ENCODE measurements around the gene WNT4.

The WNT4 gene

DNA sequence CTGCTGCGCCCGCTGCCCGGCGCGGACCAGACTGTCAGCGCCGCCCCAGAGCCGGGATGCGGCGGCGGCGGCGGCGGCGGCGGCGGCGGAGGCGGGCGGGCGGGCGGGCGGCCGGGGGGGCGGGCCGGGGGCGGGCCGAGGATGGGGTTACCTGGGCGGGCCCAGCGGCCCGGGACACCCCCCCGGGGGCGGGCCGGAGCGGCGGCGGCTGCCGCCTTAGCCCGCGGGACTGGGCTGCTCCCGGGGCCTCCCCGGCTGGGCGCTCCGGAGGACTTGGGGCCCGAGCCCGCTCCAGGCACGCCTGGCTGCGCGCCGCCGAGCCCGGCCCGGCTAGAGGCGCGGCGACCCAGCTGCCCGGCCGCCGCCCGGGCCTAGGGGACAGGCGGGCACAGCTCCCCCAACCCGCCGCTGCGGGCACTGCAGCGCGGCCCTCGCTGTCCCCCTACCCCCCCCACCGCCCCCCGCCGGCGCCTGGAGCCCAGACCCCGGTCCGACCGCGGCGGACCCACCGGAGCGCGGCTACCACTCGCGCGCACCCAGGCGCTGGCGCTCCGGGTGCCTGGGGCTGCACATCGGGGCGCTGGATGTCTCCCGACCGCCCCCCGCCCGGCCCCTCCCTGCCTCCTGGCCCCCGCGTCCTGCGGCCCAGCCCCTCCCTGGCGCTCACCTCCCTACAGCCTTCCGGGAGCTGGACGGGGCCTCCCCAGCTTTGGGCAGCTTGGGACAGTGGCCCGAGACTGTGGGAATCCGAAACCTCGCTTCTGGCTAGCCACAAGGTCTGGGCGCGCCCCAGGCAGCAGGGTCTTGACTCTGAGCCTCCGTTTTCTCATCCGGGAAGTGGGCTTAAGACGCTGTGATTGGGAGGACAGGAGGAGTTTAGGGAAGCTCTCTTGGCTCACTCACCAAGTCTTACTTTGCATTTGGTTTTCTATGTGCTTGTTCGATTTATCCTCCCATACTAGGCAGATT is at the start of gene WNT4:
Gene WNT4 (minus strand): TSS at position 33 of the 969 bp plus-strand sequence. CDS start 175 bp downstream, outside the sequence.
- no peak for DNase-seq (ENCODE audit: low read depth in 2 of 2)

DNA sequence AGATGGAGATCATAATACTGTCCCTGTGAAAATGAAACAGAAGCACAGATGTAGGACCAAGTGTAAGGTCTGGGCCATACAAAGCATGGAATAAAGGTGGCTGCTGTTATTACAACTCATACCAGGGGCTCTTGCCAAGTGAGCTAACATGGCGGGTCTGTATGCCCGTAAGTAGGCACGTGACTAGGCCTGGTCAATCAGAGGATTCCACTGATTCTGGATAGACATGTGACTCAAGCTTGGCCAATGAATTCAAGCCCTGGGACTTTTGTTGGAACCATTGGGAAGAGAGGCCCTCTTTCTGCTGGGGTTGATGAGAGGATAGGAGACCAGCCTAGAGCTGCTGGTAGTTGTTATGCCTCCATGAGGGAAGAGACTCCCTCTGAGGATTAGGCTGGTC is 47.8 kb upstream of the WNT4 start:
- no peak for DNase-seq (ENCODE audit: low read depth in 2 of 2)

DNA sequence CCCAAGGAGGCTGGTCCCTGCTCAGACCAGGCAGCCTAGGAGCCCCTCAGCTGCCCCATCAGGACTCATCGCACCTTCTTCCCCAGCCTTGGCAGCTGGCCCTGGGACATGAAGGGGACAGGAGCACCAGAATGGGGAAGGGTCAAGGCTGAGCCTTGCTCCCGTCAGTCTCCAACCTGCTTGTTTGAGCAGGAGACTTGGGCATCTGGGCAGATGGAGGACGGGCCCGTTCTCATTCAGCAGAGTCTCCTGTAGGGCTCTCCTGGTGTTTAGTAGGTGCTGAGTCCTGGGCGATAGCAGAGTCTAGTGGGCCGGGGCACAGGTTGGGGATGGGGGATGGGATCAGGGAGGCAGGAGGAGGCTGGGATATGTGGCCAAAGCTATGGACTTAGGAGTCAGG is 47.4 kb upstream of the WNT4 start:
- DNase-seq (ENCODE audit: low read depth in 2 of 2): no peak

DNA sequence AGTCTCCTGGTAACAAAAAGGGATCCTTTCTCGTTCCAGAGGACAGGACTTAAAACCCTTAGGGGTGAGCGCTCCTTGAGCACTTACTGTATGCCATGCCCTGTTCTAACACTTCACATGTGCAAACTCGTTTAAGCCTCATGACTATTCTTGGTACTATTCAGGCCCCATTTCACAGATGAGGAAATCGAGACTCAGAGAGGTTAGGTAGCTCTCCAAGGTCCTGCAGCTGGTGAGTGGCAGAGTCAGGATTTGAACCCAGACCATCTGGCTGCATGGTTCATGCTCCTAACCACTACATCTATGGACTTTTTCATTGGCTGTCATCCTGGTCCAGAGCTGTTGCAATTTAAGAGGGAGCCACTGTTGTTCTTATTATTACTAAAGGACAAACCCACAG is 46.7 kb upstream of the WNT4 start:
- DNase-seq (ENCODE audit: low read depth in 2 of 2): no peak

DNA sequence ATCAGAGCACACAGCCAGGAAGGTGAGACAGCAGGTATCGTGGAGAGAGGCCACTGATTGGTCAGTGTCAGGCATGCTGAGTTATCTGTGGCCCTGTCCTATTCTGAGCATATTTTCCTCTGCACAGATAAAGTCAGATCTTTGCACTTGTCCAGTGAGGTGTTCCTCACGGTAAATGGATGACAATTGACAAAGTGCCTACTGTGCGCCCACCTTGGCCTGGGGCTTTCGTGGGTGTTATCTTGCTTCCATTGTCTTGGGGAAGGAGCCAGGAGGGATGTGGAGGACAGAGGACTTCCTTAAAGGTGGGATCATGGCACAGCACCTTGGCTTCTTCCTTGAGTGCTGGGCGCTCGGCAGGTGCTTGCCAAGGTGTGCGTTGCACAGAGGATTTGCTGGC is 46.0 kb upstream of the WNT4 start:
- DNase-seq (ENCODE audit: low read depth in 2 of 2): no peak

DNA sequence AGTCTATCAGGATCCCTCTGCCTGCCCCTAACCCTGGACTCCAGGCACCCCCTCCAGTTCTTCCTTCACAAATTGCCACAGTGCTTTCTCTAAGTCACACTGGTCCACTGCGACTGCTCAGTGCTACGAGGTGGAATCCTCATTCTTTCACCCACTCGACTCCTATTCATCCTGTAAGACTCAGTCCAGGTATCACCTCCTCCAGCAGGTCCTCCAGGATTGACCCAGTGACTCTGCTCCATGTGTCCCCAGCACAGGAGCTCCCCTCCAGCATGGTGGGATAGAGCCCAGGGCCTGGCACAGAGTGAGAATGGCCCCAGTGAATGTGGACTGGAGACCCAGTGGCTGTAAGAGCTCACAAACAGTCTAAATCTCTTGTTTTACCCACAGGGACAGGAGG is 45.5 kb upstream of the WNT4 start:
- no peak for DNase-seq (ENCODE audit: low read depth in 2 of 2)

DNA sequence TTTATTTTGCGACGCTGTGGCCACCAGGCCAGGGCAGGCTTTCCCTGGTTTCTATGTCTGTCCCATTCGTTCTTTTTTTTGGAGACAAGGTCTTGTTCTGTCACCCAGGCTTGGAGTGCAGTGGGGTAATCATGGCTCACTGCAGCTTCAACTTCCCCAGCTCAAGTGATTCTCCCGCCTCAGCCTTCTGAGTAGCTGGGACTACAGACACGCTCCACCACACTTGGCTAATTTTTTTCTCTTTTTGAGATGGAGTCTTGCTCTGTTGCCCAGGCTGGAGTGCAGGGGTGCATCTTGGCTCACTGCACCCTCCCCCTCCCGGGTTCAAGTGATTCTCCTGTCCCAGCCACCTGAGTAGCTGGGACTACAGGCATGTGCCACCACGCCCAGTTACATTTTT is 43.4 kb upstream of the WNT4 start:
- DNase-seq (ENCODE audit: low read depth in 2 of 2): no peak

DNA sequence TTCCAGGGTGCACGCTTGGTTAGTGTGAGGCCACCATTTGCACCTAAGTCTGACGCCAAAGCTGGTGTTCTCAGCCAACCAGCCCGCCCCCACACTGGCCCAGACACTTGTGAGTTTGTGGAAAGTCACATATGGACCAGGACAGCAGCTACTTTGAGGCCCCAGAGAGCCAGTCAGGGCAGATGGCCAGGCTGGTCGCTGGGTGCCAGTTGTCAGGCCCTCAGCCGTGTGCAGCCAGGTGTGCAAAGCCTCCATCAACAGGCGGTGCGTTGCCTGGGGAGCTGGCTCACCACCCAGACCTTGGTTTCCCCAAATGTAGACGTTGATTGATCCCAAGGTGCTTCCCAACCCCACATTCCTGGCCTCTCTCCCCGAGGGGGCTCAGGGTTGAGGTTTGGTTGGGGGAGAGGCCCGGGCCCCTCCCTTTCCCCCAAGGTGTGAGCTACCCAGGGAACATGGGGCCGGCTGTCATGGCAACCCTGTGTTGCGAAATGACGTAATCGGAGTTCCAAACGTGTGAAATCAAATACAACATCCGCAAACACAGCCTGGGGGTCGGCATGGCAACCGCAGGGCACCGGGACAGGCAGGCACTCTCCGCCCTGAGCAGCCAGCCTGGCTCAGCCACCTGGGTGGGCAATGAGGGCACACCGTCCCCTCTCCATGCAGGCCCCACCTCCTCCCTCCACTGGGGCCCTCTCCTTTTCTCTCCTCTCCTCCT is 42.2 kb upstream of the WNT4 start:
- no peak for DNase-seq (ENCODE audit: low read depth in 2 of 2)

DNA sequence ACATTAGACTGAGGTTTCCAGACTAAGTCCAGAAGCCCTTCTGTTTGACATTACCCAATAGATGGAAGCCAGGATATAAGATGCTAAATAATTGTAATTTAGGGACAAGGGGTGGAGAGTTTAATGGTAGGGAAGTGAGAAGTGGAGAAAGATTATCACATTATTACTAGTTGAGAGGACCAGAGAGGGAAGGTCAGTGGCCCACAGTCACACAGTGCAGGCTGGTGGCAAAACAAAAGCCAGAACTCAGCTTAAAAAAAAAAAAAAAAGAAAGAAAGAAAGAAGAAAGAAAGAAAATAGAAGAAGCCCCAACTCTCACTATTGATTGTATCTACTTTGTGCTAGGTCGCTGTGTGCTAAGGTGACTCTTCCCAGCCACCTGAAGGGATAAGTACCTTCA is 41.6 kb upstream of the WNT4 start:
- DNase-seq (ENCODE audit: low read depth in 2 of 2): no peak

DNA sequence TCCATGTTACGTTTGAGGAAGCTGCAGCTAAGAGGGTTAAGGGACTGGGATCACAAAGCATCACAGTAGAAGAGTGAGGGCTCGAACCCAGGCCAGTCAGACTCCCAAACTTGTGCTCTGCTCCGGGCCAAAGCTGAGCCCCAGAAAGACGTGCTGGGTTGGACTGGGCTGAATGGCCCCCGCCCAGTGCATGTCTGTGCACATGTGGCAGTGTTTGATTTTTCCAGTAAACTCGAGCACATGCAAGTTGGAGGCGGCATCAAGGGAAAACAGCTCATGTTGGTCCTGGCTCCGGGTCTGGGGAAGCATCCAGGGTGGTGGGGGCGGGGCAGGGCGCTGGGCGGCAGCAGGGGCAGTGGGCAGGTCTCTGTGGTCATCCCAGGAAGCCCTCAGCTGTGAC is 39.8 kb upstream of the WNT4 start:
- DNase-seq (ENCODE audit: low read depth in 2 of 2): no peak

DNA sequence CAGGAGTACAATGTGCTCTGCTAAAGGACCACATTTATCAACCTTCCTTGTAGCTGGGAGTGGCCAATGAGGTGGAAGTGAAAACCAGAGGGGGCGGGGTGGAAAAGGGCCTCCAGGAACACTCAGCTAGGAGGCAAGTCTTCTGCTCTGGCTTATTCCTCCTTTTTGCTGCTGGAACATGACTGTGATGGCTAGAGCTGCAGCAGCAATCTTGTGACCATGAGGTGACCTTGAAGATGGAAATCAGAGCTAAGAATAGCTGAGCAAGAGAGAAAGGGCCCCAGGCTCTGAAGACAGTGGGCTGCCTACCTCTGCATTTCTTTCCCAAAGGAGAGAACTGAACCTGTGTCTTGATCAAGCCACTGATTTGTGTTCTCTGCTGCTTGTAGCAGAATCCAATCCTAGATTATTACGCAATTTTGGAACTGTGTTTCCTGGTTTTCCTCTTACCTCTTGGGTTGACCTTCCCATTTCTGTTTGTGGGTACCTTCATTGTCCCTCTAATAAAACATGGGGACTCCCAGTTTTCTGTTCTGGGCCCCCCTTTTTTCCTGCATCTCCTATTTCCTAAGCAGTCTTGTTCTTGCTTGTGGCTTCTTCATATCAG is 36.4 kb upstream of the WNT4 start:
- DNase-seq (ENCODE audit: low read depth in 2 of 2): no peak

DNA sequence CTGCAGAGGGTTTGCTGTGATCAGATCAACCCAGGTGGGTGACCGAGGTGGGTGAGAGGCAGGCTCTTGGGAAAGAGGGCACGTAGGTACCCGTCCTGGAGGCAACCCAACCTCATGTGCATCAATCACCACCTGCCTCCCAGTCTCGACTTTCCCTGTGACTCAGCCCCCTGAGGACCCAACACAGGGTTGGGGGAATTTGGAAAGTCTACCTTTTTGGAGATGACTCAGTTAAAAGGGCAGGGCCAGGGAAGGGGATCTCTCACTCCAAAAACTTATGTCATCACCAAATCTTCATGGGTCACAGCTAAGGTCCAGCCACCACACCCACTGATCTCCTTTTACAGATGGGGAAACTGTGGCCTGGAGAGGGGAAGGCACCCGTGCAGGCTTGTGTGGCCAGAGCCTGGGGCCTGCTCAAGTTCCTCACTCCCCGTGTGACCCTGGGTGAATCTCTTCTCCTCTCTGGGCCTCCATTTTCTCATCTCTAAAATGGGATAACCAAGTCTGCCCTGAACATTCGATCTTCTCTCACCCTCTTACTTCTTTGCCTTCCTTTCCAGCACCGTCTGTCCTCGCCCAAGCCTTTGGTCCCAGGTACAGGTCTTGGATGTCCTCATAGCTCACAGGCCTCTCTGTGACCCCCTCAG is 34.6 kb upstream of the WNT4 start:
- no peak for DNase-seq (ENCODE audit: low read depth in 2 of 2)

DNA sequence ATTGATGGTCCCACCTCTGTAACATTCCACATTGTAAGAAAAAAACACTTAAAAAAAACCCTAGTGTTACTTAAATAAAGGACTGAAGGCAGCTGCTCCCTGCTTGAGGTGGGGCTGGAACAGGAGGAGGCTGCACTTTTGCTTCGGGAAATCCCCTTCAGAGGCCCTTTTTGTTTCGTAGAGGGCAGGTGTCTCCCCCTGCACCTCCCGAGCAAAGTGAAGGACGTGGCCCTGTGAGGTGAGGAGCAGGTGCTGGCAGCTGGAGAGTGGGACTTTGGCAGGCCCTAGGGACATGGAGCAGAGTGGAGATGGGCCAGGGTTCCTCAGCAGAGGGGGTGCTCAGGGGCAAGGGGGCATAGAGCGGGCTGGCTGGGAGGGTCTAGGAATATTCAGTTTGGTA is 33.4 kb upstream of the WNT4 start:
- DNase-seq (ENCODE audit: low read depth in 2 of 2): peak in 1 of 2 donors; percentile 6

DNA sequence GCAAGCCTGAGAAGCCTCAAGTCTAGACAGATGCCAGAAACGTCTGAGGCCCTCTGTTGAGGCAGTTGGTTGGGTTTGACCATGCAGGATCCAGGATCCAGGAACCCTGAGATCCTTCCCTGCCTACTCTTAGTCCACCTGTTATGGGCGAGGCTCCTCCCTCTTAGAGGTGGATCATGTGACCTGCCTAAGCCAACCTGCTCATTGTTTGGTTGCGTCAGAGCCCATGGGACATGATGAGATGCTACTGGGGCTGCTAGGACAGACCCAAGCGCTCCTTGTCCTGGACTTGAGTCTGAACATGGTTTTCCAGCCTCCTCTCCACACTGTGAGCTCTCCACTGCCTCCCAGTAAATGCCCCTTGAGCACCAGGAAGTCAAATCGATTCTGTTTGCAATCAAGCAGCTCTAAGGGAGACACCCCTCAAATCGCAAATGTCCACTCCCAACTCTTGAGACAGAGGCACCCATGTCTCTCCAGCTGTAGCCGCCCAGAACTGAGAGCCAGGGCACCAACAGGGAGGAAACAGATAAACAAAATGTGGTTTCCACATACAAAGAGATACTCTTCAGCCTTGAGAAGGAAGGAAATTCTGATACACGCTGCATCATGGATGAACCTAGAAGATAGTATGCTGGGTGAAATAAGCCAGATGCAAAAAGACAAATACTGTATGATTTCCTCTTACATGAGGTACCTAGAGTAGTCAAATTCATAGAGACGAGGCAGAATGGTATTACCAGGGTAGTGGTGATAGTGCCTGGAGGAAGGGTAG is 31.7 kb upstream of the WNT4 start:
- no peak for DNase-seq (ENCODE audit: low read depth in 2 of 2)

DNA sequence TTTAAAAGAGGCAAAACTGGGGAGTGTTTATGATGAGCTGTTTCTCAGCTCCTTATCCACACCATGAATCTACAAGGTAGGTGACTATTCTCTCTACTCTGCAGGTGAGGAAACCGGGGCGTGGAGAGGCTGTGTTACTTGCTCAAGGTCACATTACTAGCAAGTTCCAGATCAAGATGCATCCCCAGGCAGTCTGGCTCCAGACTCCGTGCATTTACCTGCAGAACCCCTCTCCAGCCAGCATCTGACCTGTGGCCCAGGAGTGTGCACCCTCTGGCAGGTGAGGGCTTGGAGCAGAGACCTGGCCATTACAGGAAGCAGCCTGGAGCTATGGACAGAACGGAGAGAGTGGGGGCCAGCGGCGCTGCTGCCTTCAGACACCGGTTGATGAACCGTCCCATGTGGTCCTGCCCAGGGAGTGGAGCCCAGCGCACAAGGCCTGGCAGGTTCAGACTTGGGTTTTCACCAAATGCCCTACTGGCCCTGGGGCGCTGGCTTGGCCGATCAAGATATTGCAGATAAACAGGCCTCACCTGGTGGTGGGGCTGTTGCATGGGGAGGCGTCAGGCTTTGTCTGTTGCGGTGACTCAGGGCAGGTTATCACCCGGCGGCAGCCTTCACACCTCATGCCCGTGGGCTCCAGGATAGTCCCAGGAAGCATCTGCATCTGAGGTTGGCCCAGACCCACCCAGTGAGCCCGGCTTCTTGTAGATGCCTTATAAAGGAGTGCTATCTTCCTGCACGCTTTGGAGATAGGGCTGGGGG is 29.2 kb upstream of the WNT4 start:
- no peak for DNase-seq (ENCODE audit: low read depth in 2 of 2)

DNA sequence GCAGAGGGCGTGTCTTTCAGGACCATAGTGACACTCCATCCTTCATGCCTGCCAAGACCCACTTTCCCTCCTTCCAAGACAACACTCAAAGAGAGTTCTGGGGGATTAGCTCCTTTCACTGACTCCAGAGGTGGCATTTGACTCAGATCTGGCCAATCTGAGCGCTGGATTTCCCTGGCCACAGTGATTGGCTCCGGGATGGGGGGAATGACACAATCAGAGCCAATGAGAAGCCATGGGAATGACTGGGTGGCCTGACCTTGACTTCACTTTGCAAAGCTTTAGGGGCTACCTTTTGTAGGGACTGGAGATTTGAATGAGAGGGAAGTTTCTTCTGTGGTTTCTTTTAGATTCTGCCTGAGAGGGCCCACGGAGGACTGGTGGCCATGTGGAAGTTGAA is 26.9 kb upstream of the WNT4 start:
- DNase-seq (ENCODE audit: low read depth in 2 of 2): no peak

DNA sequence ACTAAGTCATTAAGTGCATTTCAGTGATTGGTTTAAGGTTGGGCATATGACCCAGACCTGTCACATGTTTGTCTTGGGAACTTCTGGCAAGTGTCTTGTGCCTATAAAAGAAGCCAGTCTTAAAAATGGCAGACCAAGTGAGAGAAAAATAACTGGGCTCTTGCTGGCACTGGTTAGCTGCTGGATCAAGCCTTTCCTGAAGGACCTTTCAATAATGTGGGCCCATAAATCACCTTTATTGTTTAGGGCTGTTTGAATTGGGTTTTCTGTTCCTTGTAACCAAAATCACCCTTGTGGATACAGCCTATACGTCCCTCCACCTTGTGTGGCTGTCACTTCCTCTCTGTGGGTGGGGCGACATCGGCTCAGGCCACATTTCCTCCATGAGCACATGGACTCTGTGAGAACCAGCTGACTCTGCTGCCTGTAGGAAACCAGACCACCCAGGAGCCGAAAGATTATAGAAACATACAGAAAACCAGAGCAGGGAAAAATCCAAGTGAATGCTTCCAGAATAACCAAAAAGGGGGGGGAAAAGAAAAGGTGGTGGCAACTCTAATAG is 25.6 kb upstream of the WNT4 start:
- DNase-seq (ENCODE audit: low read depth in 2 of 2): no peak

DNA sequence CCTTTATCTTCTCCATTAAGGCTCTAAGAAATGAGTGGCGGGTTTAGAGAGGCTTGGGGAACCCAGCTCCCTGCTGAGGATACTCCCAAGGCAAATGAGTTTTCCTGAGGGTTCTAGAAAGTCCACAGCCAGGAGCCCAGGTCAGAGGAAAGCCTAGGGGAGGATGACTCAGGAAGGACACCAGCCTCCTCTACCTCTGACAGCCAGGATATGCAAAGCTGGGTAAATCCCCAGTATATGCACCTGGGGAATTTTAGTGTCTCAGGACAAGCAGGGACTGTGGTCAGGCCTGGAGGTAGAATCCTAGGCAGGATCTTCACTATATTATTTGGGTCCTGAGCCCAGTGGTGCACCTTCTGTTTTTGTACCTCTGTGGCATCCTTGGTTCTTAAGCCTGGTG is 23.5 kb upstream of the WNT4 start:
- no peak for DNase-seq (ENCODE audit: low read depth in 2 of 2)

DNA sequence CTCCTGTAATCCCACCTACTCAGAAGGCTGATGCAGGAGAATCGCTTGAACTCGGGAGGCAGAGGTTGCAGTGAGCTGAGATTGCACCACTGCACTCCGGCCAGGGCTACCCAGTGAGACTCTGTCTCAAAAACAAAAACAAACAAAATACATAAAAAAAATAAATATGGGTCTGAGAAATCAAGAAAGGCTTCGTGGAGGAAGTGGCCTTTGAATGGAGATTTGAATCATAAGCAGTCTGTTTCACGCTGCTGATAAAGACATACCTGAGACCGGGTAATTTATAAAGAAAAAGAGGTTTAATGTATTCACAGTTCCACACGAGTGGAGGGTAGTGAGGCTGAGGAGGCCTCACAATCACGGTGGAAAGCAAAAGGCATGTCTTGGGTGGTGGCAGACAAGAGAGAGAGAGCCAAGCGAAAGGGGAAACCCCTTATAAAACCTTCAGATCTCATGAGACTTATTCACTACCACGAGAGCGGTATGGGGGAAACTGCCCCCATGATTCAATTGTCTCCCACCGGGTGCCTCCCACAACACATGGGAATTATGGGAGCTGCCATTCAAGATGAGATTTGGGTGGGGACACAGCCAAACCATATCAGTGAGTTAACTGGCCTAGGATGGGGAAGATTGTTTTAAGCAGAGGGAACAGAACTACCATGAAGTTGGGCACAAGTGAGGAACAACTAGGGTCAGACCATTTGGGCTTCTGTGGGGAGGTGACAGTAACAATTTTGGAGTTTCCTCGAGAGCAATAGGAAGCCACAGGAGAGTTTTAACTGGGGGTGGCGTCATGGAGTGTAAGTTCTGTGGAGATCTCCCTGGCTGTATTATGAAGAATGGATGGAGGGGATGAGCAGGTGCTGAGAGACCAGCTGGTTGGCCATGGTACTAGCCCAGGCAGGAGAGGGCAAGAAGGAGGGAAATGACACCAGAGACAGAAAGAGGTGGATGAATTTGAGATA is 22.2 kb upstream of the WNT4 start:
- DNase-seq (ENCODE audit: low read depth in 2 of 2): no peak

Data from stimulated activated CD4-positive, alpha-beta T cell treated with anti-CD3 and anti-CD28 coated beads, Interleukin-1b, Interleukin-23, amount 100 ng/mL, for 1 hour (primary cell).